Stimulated activated CD8-positive, alpha-beta memory T cell treated with anti-CD3 and anti-CD28 coated beads, Interleukin-4, amount 100 ng/mL, for 24 hours (primary cell): ENCODE measurements around the gene HRAS.

ENCODE experiments used
- DNase-seq: peaks from one replicate; pipeline ENCODE4 v3.0.0-alpha.2; 2020; ENCODE audit warnings: low read depth

HRAS gene

DNA sequence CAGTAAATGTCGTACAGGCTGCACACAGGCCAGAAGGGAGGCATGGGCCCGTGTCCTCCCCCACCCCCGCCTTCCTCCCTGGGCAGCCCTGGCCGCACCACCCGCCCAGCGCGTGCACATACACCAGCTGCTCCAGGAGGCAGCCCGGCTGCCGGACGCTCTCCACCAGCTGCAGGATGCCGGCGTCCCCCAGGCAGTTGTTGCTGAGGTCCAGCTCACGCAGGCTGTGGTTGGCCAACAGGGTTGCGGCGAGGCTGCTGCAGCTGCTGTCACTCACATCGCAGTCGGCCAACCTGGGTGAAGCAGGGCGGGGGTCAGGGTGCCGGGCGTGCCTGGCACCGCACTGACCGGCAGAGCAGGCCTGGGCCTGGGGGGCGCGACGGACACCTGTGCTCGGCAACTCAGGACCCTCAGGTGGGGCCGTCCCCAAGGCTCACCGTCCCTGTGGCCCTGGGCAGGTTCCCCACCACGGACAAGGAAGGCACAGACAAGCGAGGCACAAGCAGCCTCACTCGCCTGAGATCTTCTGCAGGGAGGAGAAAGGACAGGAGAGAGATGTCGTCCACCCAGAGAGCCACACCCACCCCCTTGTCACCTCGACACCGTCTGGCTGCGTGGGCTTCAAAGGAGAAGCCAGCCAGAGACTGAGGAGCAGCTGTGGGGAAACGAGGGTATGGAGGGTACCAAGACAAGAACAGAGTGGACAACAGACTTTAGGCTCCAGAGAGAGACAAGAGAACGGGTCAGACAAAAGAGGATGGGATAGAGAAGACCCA, 40.4 kb downstream of the HRAS start:
- no peak for DNase-seq

DNA sequence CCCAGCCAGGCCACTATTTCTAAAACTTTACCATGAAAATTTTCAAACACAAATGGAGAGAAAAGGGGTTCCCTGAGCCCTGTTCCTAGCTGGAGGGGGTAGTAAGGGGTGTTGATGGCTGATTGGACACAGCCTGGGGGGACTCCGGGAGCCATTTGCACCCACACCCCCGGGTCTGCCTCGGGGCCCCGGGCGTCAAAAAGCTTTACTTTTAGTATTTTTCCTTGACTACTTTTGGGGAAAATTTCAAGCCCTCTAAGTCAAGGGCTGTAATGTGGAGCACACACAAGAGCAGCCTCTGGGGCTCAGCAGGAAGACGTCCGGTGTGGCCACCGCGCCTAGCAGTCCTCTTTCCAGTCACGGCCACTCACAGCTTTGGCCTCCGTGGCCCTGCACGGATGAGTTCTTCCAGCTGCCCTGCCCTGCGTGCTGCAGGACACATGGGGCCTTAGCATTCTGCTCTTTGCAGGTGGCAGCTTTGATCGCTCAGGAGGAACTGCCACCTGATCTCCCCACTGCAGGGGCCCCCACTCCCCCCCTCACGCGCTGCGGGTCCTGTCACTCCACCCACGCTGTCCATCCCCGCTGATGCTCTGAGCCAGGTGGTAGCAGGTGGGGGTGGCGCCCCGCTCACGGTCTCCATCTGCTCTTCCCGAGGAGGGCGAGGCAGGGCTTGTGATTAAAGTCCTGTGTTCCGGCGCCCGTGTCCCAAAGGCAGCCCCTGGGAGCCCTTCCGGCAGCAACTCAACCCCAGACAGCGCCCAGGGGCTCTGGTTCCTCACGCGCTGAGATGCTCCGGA, 42.7 kb downstream of the HRAS start:
- DNase-seq, result no peak

DNA sequence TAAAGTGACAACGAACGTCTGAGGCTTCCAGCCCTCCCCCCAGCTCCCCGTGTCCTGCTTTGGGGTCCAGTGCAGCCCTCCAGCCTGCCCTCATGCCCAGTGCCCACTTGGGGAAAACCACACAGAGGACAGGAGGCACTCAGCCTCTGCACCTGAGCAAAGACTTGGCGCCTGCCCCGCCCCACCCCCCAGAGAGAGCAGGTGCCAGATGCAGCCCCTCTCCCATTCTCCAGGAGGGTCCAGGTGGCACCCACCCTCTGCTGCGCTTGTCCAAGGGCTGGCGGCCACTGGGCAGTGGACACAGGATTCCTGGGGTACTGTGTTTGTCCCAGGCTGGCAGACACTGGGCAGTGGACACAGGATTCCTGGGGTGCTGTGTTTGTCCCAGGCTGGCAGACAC, 44.0 kb downstream of the HRAS start:
- DNase-seq, result no peak

DNA sequence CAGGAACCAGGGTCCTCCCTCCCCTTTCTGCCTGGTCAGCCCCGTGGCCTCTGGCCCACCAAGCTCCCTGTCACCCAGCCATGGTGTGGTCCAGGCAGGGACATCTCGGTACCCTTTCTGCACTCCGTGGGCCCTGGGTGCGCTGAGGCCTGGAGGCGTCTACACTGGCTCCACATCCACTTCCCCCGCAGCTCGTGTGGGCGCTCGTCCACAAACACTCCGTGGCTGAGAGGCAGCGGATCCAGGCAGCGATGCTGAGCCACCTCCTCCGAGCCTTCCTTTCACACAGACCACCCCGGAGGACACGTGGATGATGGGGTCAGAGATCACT, 44.5 kb downstream of the HRAS start:
- no peak for DNase-seq

DNA sequence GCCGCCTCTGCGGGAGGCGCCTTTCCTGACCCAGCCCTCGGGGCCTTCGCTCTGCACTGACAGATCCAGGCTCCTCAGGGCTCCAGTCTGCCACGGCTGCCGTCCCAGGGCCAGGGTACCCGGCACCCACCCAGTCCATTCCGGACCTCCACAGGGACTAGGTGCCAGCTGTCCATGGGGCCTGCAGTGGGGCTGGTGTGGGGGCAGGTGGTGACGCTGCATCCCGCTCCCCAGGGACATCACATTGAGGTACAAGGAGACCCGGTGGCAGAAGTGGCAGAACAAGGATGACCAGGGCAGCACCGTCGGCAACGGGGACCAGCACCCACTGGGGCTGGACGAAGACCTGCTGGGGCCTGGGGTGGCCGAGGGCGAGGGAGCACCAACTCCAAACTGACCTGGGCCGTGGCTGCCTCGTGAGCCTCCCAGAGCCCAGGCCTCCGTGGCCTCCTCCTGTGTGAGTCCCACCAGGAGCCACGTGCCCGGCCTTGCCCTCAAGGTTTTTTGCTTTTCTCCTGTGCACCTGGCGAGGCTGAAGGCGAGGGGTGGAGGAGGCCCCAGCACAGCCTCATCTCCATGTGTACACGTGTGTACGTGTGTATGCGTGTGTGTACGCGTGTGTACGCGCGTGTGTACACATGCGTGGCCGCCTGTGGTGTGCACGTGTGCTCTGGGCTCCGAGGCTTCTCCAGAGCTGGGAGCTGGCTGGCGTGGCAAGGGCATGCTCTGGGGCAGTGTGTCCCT, 45.0 kb downstream of the HRAS start:
- no peak for DNase-seq

DNA sequence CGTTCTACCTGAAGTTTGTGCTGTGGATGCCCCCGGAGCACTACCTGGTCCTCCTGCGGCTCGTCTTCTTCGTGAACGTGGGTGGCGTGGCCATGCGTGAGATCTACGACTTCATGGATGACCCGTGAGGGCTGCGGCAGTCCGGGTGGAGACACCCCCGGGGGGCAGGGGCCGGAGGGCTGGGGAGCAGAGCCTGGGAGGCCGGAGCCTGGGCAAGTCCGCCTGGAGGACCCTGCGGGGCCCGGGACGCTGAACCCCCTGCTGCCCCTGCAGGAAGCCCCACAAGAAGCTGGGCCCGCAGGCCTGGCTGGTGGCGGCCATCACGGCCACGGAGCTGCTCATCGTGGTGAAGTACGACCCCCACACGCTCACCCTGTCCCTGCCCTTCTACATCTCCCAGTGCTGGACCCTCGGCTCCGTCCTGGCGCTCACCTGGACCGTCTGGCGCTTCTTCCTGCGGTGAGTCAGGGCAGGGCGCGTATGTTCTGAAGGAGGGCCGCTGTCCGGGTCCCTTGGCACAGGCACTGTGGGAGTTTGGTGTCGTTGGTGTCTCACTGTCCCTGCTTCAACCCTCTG, 45.7 kb downstream of the HRAS start:
- no peak for DNase-seq

DNA sequence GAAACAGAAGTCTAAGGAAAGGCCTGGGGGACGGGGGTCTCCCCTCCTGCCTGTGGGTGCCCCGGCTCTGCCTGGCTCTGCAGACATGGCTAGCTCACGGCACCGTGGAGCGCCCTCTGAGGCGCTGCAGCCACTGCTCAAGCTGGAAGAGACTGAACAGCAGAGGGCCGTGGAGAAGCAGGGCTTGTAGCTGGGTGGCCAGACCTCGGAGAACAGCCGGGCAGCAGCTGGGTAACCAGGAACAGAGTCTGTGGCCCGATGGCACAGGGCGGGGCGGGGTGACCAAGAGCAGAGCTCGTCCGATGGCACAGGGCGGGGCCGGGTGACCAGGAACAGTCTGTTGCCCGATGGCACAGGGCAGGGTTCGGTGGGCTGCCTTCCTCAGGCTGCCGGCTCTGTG, 46.4 kb downstream of the HRAS start:
- DNase-seq, result no peak

DNA sequence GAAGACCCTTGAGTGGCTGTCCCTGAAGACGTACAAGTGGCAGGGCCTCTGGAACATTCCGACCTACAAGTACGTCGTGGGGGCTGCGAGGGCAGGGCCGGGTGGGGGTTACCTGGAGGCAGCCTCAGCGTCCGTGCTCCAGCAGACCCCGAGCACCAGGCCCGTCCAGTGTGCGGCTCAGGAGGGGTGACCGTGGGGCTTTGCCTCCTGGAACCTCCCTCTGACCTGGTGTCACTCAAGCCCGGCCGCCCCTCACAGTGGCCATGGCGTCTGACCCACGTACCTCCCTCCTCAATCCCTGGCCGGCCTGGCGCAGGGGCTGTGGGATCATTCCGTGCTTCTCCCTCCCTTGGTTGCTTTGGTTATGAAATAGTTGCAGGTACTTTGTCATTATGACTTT, 46.8 kb downstream of the HRAS start:
- DNase-seq, result no peak

DNA sequence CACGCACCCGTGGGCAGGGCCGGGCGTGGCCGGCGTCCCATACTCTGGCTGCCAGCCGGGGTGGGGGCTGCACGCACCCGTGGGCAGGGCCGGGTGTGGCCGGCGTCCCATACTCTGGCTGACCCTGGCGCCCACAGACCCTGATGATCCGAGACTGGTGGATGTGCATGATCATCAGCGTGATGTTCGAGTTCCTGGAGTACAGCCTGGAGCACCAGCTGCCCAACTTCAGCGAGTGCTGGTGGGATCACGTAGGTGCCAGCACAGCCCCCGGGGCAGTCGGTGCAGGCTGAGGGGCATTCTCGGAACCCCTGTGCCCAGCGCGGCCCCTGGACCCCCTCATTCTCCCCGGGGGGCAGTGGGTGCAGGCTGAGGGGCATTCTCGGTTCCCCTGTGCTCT, 47.3 kb downstream of the HRAS start:
- DNase-seq, result no peak

DNA sequence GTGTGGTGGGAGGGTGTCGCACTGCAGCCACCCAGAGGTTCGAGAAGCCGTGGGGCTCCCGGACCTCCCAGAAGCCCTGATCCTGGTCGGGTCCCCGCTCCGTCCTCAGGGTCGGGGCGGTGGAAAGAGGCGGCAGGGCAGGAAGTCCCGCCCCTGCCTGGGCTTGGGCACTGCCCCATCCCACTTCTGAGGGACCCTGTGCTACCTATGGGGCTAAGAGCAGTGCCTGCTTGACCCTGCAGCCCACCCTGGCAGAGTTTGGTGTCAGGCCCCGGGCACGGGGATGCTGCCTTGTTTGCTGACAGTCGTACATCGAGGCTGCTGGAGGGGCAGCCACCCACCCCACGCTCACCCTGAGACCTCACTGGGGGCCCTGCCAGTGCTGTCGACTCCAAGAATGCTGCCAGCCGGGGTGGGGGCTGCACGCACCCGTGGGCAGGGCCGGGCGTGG, 47.8 kb downstream of the HRAS start:
- DNase-seq, result no peak

DNA sequence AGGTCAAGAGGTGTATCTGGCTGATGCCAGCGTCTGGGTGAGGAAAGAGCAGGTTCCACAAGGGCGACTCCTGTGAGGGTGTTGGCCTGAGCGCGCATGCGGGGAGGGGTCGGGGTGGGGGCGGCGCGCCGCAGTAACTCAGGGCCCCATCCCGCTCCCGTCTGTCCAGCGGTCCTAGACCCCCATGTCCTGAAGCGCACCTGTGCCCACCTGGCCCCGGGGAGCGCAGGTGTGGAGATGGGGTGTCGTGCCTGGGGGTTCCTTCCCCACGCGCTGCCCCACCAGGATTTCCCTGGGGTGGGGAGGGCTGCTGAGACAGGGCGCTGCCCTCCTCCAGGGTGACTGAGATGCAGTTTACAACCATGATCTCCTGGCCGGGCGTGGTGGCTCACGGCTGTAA, 49.2 kb downstream of the HRAS start:
- no peak for DNase-seq

DNA sequence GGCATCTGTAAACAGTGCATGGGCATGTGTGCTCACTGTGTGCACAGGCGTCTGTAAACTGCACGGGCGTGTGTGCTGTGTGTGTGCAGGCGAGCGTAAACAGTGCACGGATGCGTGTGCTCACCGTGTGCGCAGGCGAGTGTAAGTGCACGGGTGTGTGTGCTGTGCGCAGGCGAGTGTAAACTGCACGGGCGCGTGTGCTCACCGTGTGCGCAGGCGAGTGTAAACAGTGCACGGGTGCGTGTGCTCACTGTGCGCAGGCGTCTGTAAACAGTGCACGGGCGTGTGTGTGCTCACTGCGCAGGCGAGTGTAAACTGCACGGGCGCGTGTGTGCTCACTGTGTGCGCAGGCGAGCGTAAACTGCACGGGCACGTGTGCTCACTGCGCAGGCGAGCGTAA, 50.8 kb downstream of the HRAS start:
- DNase-seq, result no peak
